KMS-11 (cell line): ENCODE data around the gene ZNF185.
"Not testable (repeated sequence)": the region's sequence is repeated elsewhere in the genome, so short reads cannot be mapped to it uniquely, and the experiment has no call there.

Experiments used
- H2AFZ ChIP-seq: fragments of 200-600 bp; sonication (generic); 2 replicates; pipeline ENCODE4 v1.6.1; 2016; ENCODE audit warnings: antibody characterized with exemption, mixed run types, low read depth
- H3K27ac ChIP-seq: fragments of 200-600 bp; sonication (generic); 2 replicates; pipeline ENCODE4 v1.6.1; 2016; ENCODE audit warnings: mild to moderate bottlenecking, mixed run types
- H3K27me3 ChIP-seq: fragments of 200-600 bp; sonication (generic); 2 replicates; pipeline ENCODE4 v1.6.1; 2017; ENCODE audit warnings: mild to moderate bottlenecking, low read depth, mixed run types, moderate library complexity; ENCODE audit not compliant: insufficient read depth
- H3K36me3 ChIP-seq: fragments of 200-600 bp; sonication (generic); 2 replicates; pipeline ENCODE4 v1.6.1; 2017; ENCODE audit warnings: mild to moderate bottlenecking, mixed run types; ENCODE audit not compliant: insufficient read depth
- H3K4me1 ChIP-seq: fragments of 200-600 bp; sonication (generic); 2 replicates; pipeline ENCODE4 v1.6.1; 2016; ENCODE audit warnings: mild to moderate bottlenecking, low read depth, mixed run types; ENCODE audit not compliant: poor library complexity, severe bottlenecking
- H3K4me2 ChIP-seq: fragments of 200-600 bp; sonication (generic); 2 replicates; pipeline ENCODE4 v1.7.0; 2016; ENCODE audit warnings: mild to moderate bottlenecking, mixed run types
- H3K4me3 ChIP-seq: fragments of 200-600 bp; sonication (generic); IDR thresholded peaks from 2 replicates; pipeline ENCODE4 v1.6.1; 2017; ENCODE audit warnings: low read depth, low read length, mixed read lengths; ENCODE audit not compliant: insufficient read depth
- H3K79me2 ChIP-seq: fragments of 200-600 bp; sonication (generic); 2 replicates; pipeline ENCODE4 v1.6.1; 2016; ENCODE audit warnings: low read depth, mixed run types; ENCODE audit not compliant: insufficient read depth
- H3K9ac ChIP-seq: fragments of 200-600 bp; sonication (generic); 2 replicates; pipeline ENCODE4 v1.6.1; 2016; ENCODE audit warnings: mild to moderate bottlenecking, mixed run types
- H4K20me1 ChIP-seq: fragments of 200-600 bp; sonication (generic); 2 replicates; pipeline ENCODE4 v1.6.1; 2016; ENCODE audit warnings: mild to moderate bottlenecking, mixed run types; ENCODE audit not compliant: insufficient read depth
- CTCF ChIP-seq: fragments of 200-600 bp; sonication (generic); conservative IDR thresholded peaks from 2 replicates; pipeline ENCODE4 v1.6.1; 2017; ENCODE audit warnings: low read depth, mild to moderate bottlenecking, antibody characterized with exemption, low read length, moderate library complexity, mixed read lengths

ZNF185 gene

GRCh38 chrX:152908486-152908885 lies 10.6 kb downstream of the ZNF185 start:
- Histone ChIP-seq H3K36me3 (no peaks in the 10 kb centered on the region), H3K4me2 (no peak overlapping the region), H4K20me1 (no peaks in the 10 kb centered on the region), H3K4me3 (no peak overlapping the region), H3K9ac (no peak overlapping the region), H3K27me3 (no peaks in the 10 kb centered on the region), H2AFZ (no peak overlapping the region), H3K27ac (no peak overlapping the region), H3K4me1 (no peaks in the 10 kb centered on the region), H3K79me2 (no peaks in the 10 kb centered on the region)
- no peak for TF ChIP-seq CTCF

GRCh38 chrX:152910018-152910417 lies 12.2 kb downstream of the ZNF185 start:
- not testable (repeated sequence) for H3K9ac ChIP-seq, H2AFZ ChIP-seq, H4K20me1 ChIP-seq, H3K27me3 ChIP-seq, H3K4me2 ChIP-seq, H3K36me3 ChIP-seq, H3K4me1 ChIP-seq, H3K79me2 ChIP-seq, H3K4me3 ChIP-seq, H3K27ac ChIP-seq

DNA sequence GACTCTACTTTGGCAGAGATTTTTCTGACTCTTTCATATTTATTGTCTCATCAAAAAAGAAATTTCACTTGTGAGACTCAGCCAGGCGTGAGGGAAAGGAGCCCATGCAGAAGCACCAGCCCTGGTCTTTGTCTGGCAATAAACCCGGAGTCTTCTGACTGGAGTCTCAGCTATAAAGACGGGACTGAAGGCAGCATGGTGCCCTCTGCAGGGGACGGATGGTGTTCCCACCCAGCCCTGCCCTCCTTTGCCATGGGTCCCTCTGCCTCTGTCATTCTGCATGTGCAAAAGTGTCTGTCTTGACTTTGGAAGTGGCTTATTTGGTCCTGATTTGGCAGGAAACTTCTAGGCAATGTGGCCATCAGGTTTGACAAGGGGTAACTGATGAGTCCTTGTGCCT lies 14.2 kb downstream of the ZNF185 start:
- Histone ChIP-seq H3K27ac (no peak overlapping the region), H3K4me3 (no peak overlapping the region), H3K27me3 (no peaks in the 10 kb centered on the region), H3K4me1 (no peaks in the 10 kb centered on the region), H2AFZ (no peak overlapping the region), H3K79me2 (no peaks in the 10 kb centered on the region), H4K20me1 (no peaks in the 10 kb centered on the region), H3K36me3 (no peaks in the 10 kb centered on the region), H3K4me2 (no peak overlapping the region), H3K9ac (no peak overlapping the region)
- TF ChIP-seq CTCF = no peak

- no peaks in the 10 kb centered on the region for H3K36me3 ChIP-seq
- H3K4me1 ChIP-seq = no peaks in the 10 kb centered on the region
- H4K20me1 ChIP-seq = no peaks in the 10 kb centered on the region
- no peaks in the 10 kb centered on the region for H3K79me2 ChIP-seq
- H3K4me2 ChIP-seq = no peak overlapping the region
- H3K9ac ChIP-seq = no peak overlapping the region
- no peak overlapping the region for H2AFZ ChIP-seq
- no peak for TF ChIP-seq CTCF
- H3K27ac ChIP-seq = no peak overlapping the region
- H3K27me3 ChIP-seq = no peaks in the 10 kb centered on the region
- no peak overlapping the region for H3K4me3 ChIP-seq
Observed at GRCh38 chrX:152912641-152913040, 14.8 kb downstream of the ZNF185 start.

DNA sequence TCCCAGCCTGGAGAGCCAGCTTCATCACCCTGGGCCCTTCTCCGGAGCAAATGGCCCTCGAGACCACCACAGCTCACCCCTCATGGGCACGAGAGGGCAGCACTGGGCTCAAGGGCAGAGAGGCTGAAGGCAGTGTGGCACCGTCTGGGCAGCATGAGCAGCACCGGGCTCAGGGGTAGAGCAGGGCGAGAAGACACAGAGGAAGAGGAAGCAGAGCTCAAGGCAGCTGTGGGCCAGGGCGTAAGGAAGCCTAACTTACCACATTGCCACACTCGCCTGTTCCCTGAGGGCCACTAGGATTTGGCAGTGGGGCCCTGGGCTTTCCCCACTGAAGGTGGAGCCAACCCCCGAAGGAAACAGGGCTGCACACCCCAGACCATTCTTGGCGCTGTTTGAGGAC lies 15.5 kb downstream of the ZNF185 start:
- H3K4me2 ChIP-seq = no peak overlapping the region
- H2AFZ ChIP-seq = no peak overlapping the region
- no peak overlapping the region for H3K9ac ChIP-seq
- no peak overlapping the region for H3K4me3 ChIP-seq
- H4K20me1 ChIP-seq = no peaks in the 10 kb centered on the region
- TF ChIP-seq CTCF = no peak
- no peaks in the 10 kb centered on the region for H3K4me1 ChIP-seq
- H3K27me3 ChIP-seq = no peaks in the 10 kb centered on the region
- H3K36me3 ChIP-seq = no peaks in the 10 kb centered on the region
- H3K79me2 ChIP-seq = no peaks in the 10 kb centered on the region
- H3K27ac ChIP-seq = no peak overlapping the region
